ENCODE results near the gene MYMK. TPM values are rescaled to one million over a fixed set of nuclear protein-coding genes. Genes with fewer than 3 reads are reported as not detected.

MYMK gene
- total and polyA plus RNA-seq, 2 of the 4 experiments (the other 2 are of a cell fraction) = not detected

- TF ChIP-seq, protein P1, sequence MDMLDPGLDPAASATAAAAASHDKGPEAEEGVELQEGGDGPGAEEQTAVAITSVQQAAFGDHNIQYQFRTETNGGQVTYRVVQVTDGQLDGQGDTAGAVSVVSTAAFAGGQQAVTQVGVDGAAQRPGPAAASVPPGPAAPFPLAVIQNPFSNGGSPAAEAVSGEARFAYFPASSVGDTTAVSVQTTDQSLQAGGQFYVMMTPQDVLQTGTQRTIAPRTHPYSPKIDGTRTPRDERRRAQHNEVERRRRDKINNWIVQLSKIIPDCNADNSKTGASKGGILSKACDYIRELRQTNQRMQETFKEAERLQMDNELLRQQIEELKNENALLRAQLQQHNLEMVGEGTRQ (IDR thresholded peaks at IDR 0.05; ENCODE audit: low read depth, low read length) = no peak
- TF ChIP-seq BHLHE40 (IDR thresholded peaks at IDR 0.05; ENCODE audit: low read depth, low read length) (no peak), MAZ (IDR thresholded peaks at IDR 0.05; ENCODE audit: borderline replicate concordance, low read depth, low read length) (no peak), CHD1 (IDR thresholded peaks at IDR 0.05; ENCODE audit: low read depth, low read length) (no peak)
These were observed 13.7 kb downstream of the MYMK start (continued) for GRCh38 chr9:133510926-133511505.
